ENCODE results near the gene ANKRD29. TPM values are rescaled to one million over a fixed set of nuclear protein-coding genes. Genes with fewer than 3 reads are reported as not detected.
A peak's percentile ranks its signal among the peaks of the same experiment; 100 is the strongest.

The ANKRD29 gene
- 1.6 TPM for polyA plus RNA-seq (2013, experiment 1 of 2; ENCODE audit: insufficient read length)
- 2.3 TPM for polyA plus RNA-seq (2013, experiment 2 of 2; ENCODE audit: insufficient read length)

GRCh38 chr18:23662309-23663263 lies at the start of gene ANKRD29:
ANKRD29 (minus strand) TSS chr18:23662911; CDS start chr18:23662730, 181 bp downstream.
- peak; percentile 35 for DNase-seq

GRCh38 chr18:23712445-23712844 lies 49.7 kb upstream of the ANKRD29 start:
- no peak for DNase-seq

GRCh38 chr18:23711426-23711825 lies 48.7 kb upstream of the ANKRD29 start:
- DNase-seq = no peak

GRCh38 chr18:23710946-23711345 lies 48.2 kb upstream of the ANKRD29 start:
- no peak for DNase-seq

- DNase-seq = no peak
Measured at GRCh38 chr18:23710068-23710527, 47.4 kb upstream of the ANKRD29 start.

- DNase-seq = no peak
Measured at GRCh38 chr18:23706971-23707640, 44.4 kb upstream of the ANKRD29 start.

GRCh38 chr18:23704806-23705205 lies 42.1 kb upstream of the ANKRD29 start:
- DNase-seq = no peak

- DNase-seq = no peak
Measured at GRCh38 chr18:23703987-23704384, 41.3 kb upstream of the ANKRD29 start.

GRCh38 chr18:23703057-23703986 lies 40.6 kb upstream of the ANKRD29 start:
- peak; percentile 68 for DNase-seq

- DNase-seq = no peak
Measured at GRCh38 chr18:23702606-23703005, 39.9 kb upstream of the ANKRD29 start.

GRCh38 chr18:23701544-23702064 lies 38.9 kb upstream of the ANKRD29 start:
- DNase-seq = no peak

GRCh38 chr18:23701017-23701416 lies 38.3 kb upstream of the ANKRD29 start:
- no peak for DNase-seq

- no peak for DNase-seq
Measured at GRCh38 chr18:23694637-23695430, 32.1 kb upstream of the ANKRD29 start.

- DNase-seq = no peak
Measured at GRCh38 chr18:23693846-23694245, 31.1 kb upstream of the ANKRD29 start.

- no peak for DNase-seq
Measured at GRCh38 chr18:23690505-23691068, 27.9 kb upstream of the ANKRD29 start.

GRCh38 chr18:23689616-23690504 lies 27.1 kb upstream of the ANKRD29 start:
- DNase-seq = no peak

GRCh38 chr18:23689031-23689615 lies 26.4 kb upstream of the ANKRD29 start, which contains the start of gene LAMA3:
LAMA3 (plus strand) TSS chr18:23689453; CDS start chr18:23689684, 231 bp downstream.
- DNase-seq = peak; percentile 33

GRCh38 chr18:23688528-23688927 lies 25.8 kb upstream of the ANKRD29 start:
- no peak for DNase-seq
